NCI-H187 (cell line): ENCODE data around the gene PSORS1C2.

Experiments
- DNase-seq, 2 experiments: peaks; one replicate each; lab custom pipeline; 2025; lab: John Stamatoyannopoulos, UW

Gene PSORS1C2

DNA sequence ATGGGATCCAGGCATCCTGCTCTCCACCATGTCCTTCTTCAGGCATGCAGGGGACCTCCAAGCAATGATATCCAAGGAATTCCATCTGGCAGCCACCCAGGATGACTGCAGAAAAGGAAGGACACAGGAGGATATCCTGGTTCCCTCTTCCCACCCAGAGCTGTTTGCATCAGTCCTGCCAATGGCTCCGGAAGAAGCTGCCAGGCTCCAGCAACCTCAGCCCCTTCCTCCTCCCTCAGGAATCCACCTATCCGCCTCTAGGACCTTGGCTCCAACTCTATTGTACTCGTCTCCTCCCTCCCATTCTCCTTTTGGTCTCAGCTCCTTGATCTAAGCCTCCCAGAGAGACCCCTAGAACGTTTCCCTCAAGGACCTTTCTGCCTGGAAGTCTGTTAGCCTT is 733 bp upstream of the PSORS1C2 start:
- DNase-seq = no peak

DNA sequence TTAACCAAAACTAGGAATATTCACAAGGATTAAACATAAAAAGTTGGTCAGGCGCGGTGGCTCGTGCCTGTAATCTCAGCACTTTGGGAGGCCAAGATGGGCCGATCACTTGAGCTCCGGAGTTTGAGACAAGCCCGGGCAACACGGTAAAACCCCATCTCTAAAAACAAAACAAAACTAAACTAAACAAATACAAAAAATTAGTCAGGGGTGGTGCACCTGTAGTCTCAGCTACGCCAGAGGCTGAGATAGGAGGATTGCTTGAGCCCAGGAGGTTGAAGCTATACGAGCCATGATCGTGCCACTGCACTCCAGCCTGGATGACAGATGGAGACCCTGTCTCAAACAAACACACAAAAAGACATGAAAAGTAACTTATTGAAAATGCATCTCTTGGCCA is 3.2 kb downstream of the PSORS1C2 start:
- DNase-seq = no peak

DNA sequence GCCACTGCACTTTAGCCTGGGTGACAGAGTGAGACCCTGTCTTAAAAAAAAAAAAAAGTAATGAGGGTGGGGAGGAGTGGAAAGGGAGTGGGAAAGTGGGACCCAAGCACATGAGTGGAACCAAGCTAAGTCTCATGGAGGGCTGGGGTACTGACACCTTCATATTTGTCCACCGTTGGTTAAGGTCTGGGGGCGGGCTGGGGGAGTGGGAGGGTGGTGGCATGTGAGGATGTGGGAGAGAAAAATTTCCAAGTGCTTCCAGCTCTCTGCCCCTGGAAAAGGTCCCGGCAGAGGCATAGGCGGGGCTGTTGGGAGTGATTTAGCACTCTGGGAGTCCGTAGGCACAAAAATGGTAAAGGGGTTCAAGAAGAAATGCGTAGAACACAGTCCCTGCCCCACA is 6.1 kb downstream of the PSORS1C2 start:
- DNase-seq = no peak

DNA sequence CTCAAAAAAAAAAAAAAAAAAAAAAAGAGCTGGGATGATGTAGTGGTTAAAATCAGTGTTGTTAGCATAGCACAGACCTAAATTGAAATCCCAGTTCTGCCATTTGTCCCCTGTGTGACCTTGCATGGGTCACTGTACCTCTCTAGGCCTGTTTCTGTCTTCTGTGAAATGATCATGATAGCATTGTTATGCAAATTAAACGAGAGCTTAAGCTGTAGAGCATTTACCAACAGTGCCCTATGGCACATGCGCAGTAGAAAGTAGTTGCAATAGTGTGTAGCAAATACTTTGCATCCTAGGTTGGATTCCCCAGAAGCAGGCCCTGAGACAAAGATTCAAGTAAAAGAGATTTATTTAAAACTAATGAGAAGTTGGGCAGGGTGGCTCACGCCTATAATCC is 7.3 kb downstream of the PSORS1C2 start:
- DNase-seq = no peak

DNA sequence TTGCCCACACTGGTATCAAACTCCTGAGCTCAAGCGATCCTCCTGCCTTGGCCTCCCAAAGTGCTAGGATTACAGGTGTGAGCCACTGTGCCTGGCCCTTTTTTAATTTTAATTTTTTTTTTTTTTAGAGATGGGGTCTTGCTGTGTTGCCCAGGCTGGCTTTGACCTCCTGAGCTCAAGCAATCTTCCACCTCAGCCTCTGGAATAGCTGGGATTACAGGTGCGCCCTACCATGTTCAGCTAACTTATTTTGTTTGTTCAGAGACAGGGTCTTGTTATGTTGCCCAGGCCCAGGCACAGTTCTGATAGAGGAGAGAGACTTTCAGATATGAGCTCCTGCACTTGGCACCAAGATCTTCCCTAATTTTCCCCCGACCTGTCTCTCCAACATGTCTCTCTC is 8.1 kb downstream of the PSORS1C2 start:
- no peak for DNase-seq

DNA sequence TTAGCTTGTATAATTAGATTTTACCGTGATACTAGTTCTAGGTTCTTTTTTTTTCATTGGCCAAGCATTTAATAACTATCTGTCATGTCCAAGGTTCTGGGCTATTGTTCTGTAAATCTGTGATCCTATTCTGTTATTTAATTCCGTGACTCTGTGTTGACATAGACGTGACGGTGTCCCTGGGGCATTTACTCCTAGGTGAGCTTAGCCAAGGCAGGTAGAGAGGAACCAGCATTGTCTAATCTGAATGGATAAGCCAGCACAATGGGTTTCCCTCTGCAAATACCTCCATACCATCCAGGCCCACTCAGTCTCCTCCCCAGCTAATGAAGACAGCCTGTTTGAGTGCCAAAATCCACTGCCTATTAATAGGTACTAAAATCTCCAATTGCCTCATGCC is 9.7 kb downstream of the PSORS1C2 start:
- no peak for DNase-seq

DNA sequence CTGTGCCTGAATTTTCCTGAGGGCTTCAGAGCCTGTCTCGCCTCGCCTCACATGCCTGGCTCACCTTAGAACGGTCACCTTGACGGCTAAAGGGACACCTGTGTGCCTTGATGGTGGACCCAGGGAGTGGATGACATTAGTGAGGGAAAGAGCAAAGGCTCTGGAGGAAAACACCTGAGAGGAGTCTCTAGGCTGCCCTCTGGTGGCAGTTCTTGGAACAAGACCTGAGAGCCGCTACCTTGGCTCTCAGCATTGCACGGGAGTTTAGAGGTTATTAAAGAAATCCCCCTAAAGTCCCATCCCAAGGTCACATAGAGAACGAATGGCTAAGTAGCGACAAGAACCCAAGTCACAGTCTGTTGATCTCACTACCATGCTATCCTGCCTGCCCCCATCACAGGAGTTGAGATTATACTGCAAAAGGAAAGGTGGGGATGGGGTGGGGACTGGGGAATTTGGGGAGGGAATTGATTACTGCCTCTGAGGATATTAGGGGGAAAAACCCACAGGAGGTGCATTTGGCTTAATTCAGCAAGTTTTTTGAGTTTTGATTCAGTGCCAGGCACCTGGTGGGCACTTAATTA is 10.7 kb downstream of the PSORS1C2 start:
- DNase-seq = peak; percentile 17 to 26

DNA sequence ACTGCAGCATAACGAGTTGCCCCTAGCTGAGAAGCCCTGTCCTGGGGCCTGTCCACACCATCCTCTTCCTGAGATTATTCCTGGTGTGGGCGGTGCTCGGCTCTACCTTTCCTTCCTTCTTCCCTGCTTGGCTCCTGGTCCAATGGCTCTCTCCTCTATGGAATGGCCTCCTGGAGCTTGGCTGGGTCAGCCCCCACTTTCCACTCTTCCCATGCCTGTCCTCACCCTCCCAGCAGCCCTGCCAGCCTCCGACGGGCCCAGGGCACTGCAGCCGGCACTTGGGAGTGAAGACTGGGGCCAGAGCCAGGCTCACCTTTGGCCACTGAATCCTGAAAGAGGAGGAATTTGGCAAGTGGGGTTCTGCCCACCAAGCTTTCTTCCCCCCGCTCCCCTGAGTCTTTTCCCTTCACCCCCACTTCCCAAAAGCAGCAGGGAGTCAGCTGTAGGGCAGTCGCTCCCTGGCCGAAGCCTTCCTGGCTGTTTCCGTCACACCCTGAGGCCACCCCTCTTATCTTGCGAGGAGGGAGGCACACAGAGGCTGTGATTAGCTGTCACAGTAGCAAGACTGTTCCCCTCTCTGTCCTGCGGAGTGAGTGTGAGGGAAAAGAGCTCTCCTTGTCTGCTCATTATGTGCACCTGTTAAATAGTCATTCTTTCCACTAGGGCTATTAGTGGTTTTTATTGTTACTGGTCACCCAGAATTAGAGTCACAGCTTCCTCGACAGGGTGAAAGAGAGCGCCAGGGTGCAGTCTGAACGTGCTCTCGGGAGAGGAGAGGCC is 12.3 kb downstream of the PSORS1C2 start:
- no peak for DNase-seq

DNA sequence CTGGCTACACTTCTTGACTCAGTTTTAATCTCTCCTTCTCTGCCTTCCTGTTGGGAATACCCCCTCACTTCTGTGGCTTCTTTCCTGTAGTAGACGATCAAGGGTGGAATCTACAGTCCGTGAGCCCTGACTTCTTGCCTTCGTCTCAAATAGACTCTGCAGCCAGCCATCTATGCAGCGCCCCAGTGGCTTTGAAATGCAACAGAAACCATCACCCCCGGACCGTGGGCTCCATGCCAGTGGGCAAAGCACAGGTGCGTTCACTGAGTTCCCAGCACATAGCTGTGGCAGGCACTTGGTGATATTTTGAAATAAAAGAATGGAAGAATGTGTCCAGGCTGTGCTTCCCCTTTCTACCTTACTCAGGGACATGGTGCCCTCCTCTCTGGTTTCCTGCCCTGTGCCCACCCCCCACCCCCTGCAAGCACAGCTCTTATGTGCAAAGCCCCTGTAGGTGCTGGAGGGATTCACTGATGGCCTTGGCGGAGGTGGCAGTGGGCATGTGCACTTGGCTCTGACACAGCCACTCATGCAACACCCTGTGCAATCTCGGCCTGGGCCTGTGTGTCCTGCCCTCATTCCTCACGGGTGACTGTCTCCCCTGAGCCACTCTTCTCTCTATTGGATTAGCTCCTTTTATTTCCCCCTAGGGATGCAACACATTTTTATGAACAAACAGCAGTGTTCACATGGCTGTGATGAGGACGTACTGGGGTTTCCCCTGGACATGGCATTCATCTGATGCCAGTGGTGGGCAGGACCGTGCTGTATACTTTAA is 13.1 kb downstream of the PSORS1C2 start:
- DNase-seq = no peak

DNA sequence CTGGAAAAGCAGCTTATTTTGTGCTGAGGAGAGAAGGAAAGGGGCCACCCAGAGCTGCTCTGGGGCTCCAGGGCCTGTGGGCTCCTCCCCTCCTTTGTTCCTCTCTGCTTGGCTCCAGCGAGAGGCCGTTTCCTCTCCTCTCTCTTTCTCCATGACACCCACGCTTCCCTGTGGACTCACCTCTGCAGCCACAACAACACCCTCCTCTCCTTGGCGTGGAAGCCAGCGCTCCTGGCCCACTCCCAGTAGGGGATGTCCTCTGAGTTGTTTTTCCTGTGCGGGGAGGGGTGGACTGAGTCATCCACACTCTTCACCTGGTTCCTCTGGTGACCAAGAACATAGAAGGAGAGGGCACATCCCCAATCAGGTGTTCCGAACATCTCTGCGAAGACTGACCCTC is 13.7 kb downstream of the PSORS1C2 start:
- DNase-seq = no peak

DNA sequence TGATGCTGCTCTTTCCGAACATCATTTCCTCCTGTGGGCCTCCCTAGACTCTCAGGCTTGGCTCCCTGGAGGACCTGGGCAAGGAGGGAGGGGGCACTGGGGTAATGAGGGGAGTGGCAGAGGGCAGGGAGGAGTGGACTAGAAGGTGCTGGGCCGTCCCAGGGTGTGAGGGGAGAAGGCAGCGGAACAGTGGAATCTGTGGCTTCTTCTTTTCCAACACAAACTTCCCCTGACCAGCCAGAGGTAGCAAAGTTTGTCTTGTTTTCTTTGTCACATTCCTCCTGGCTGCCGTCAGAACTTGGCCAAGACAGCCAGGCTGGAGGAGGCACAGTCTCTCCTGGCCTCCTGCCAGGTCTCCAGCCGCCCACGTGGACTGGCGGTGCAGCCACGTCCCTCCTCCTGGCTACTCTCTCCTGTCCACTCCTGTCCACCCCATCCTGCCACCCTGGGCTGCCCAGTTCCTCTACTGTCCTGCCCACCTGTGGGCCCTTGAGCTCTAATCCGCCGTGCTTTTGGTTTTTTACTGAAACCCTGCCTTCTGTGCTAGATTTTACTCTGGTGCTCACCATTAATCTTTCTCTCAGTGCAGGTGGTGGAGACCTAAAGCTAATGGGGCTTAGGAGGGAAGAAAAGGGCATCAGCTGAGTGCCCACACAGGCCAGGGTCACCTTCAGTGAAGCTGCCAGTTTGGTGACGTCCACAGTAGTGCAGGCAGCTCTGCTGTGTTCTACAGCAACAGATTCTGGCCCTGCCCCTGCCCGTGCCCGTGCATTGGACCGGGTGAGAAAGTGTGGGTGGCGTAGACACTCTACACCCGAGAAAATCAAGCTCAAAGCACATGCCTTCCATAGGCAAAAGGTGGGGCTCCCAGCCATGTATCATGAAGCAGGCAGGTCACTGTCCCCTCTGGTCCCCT is 15.8 kb downstream of the PSORS1C2 start:
- DNase-seq = no peak

DNA sequence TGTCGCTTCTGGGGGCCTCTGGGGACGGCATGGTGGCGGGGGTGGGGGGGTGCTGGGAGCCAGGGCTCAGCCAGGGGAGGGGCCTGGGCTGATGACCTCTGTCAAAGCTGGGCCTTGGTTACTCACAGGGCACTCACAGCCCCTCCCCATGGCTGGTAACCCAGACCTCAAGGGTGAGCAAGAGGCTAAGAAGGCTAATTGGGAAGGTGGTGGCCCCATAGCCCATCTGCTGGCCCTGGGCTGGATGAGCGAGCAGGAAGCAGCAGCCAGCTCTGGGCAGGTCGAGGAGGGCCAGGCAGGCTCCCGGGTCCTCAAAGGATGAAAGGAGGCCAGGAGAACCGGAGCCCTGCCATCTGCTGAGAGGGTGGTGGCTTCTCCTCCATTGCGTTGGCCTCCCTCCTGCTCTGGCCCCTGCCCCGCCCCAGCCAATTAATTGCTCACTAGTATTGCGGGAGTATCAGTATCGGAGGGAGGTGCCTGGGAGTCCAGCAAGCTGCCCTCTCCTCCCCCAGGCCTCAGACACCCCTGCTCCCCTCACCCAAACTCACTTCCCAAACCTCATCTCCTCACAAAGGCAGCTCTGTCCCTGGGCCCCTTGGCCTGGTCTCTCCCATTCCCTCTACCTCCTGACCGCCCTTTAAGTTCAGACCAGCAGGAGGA is 17.6 kb downstream of the PSORS1C2 start:
- DNase-seq = no peak

DNA sequence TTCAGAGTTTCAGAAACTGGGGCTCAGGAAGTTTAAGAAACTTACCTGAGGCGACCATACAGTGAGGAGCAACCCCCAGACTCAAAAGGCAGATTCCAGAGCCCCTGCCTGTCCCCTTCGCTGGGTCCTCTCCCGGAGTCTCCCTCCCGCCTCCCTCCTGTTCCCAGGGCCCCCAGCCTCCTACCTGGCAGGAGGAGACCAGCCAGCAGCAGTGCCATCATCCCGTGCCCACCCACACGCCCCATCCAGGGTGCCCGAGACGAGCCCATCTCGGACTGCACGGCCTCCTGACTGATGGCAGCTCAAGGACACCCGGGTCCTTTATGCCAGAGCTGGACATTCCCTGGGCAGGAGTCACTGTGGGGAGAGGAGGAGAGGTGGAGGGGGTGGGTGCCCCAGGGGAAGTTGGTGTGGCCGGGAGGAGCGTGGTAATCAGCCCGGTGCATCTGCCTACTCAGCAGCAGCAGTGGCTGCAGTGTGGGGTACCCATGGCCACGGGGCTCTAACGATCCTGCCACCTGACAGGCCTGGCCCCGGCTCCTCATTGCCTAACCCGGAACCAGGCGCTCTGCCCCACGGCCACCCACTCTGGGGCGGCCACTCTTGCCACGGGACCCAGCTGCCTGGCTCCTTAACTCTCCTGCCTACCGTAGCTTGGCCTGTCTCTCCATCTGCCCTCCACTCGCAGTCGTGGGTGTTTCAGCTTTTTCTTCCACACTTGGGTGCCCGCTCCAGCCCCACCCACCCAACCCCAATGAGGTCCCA is 18.5 kb downstream of the PSORS1C2 start, which contains the start of gene CDSN:
TSS of gene CDSN (minus strand) at position 296 of the 765 bp plus-strand sequence. CDS start at position 269, 27 bp downstream.
- DNase-seq = no peak

DNA sequence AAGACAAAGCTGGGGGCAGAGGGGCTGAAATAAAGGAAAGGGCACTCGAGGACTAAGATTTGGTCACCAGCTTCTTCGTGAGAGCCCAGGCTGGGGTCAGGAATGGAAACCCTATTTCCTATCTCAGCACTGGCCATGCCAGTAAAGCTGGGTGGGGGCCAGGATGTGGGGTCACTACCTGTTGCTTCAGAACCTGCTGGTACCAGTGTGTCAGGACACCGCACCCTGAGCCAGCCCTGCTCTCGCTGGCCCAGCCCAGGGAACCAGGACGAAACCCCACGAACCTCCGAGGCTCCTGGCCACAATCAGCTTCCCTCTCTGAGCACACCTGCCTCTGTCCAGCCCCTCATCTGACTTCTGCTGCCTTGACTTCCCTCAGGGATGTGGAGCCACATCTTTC is 20.7 kb downstream of the PSORS1C2 start:
- no peak for DNase-seq

DNA sequence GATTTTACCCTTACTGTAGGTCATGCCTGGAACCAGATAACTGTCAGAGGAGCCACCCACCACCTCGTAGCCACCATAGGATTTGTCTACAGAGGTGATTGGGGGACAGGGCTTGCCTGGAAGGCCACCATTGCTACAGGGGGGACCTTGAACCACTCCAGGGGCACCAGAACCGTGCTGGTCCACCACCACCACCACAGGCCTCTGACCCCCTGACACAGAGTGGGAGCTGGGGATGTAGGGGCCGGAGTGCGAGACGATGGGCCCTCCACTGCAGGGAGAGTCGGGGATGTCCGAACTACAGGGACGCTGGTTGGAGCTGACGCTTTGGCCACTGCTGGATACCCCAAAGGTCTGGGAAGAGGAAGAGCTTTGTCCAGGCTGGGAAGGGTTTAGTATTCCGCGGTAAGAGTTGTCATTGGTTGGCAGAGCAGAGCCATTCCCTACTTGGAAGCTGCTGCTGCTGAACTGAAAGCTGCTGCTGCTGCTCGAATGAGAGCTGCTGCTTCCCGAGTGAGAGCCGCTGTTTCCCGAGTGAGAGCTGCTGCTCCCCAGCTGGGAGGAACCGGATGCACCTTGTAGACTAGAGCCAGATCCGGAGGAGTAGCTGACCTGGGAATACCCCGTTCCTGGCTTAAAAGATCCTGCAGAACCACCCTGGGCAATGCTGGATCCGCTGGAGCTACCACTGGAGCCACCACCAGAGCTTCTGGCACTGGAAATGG is 22.0 kb downstream of the PSORS1C2 start:
- no peak for DNase-seq

DNA sequence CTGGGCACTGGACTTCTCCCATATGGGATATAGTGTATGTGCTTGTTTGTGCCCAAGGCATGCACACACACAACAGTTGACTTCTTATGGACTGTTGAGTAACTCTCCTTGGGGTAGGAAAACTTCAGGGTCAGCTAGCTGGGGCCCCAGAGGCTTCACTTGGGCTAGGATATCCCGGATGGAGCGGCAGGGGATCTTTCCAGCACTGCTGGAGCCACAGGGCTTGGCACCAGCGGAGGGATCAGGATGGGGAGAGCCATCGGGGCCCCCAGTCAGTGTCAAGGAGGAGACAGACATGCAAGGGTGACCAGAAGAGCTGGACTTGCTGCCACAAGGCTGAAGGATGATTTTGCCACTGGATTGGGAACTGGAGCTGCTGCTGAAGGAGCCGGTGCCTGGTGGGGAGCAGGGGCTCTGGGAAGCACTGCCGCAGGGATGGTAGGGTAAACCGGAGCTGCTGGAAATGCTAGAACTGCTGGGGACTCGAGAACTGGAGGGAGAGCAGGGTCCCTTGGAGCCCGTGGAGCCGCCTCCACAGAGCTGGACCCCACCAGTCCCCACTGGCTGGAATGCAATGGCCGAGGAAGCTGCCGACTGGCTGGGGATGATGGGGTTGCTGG is 22.8 kb downstream of the PSORS1C2 start:
- DNase-seq = no peak

DNA sequence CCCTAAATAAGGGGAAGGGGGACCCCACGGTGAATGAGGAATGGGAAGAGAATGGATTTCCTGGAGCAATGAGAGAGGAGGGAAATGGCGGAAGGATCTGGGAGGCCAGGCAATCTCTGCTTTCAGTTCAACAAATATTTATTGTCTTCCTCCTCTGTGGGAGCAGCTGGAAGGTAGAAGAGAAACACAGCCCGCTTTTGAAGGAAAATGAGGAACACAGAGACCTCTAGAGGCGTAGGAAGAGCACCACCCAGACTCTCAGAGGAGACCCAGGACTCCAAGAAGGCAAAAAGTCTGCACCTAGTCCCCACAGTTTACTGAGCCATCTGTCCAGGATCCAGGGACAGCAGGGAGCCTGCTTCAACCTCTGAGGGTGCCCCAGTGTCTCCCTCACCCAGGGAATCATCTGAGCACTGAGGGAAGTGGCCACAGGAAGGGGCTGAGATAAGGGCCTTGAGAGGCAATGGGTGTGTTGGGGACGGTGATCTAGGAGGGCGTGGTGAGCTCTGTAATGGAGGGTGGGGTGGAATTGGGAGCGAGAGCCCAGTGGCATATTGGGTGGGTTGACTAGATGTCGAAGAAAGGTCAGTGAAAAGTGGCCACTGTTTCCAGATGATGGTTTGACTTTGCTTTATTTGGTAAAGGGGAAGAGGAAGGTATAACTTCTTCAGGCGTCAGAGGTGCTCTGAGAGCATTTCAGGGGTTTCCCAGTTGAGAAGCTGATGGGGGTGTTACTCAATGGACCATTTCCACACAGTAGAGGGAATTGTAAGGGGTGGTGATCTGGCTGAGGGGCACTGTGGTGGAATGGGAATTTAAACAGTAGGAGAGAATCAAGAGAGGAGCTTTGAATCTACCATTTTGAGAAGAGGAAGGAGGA is 23.7 kb downstream of the PSORS1C2 start:
- no peak for DNase-seq

DNA sequence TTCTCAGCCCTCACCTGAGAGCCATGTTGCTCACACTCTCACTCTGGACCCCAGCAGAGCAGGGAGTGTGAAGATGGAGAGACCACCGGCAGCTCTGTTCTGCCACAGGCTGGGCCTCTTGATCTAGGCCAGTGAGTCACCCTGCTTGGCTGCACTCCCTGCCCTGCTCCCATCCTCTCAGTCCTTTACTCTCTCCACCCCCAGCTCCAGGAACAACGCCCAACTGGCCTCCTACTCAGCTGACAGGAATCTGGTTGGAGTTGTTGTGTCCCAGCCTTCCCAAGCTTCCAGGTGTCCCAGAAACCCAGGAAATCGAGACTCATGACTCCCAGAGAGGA is 24.4 kb downstream of the PSORS1C2 start, which contains the start of gene PSORS1C1:
TSS of gene PSORS1C1 (plus strand) at position 260 of the 338 bp plus-strand sequence. CDS start 14,833 bp downstream, outside the sequence.
- no peak for DNase-seq
